ENCODE data around the gene TMEM140. TPM values are rescaled to one million over a fixed set of nuclear protein-coding genes. Genes with fewer than 3 reads are reported as not detected.
A peak's percentile ranks its signal among the peaks of the same experiment; 100 is the strongest.
"Not testable (repeated sequence)": the region's sequence is repeated elsewhere in the genome, so short reads cannot be mapped to it uniquely, and the experiment has no call there.

The TMEM140 gene
- total RNA-seq, 1 experiment from 2014 or later: 4.1 TPM

DNA sequence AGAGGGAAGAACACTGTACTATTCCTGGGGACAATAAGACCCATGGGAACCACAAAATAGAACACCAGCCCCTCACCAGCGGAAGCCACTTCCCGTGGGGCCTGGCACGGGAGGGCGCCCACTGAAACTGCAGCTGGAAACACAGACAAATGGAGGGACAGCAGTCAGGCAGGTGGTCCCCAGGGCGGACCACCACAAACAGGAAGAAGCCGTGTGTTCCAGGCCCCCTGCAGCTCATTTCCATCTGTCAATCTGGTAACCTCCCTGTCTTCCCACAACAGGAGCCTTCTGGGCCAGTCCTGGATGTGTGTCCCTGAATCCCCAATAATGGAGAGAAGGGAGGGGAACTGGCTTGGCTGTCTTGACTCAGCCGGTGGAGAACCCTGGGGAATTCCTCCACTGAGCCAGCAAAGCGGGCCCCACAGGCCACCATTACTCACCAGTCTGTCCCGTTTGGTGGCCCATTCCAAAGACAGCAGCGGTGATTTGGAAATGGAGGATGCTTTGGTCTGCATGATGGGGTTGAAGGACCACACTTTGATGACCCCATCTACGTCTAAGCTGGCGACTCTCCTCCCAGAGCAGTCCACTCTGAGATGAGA is 46.7 kb downstream of the TMEM140 start:
- no peak for DNase-seq (ENCODE audit: low spot score)

DNA sequence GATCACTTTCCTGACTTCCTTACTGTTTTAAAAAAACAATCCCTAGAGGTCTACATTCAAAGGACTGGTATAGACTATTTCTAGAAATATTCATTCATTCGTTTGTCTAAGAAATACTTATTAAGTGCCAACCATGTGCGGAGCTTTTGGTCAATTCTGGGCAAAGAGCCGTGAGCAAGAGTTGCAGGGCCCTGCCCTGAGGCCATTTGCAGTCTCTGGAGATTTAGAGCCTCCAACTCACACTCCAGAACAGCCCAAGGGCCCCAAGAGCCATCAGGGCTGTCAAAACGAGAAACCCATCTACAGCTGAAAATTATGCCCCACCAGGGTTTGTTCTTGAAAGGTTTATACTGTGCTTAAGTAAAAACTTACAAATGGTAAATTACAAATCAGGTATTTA is 47.3 kb downstream of the TMEM140 start:
- DNase-seq (ENCODE audit: low spot score): no peak

DNA sequence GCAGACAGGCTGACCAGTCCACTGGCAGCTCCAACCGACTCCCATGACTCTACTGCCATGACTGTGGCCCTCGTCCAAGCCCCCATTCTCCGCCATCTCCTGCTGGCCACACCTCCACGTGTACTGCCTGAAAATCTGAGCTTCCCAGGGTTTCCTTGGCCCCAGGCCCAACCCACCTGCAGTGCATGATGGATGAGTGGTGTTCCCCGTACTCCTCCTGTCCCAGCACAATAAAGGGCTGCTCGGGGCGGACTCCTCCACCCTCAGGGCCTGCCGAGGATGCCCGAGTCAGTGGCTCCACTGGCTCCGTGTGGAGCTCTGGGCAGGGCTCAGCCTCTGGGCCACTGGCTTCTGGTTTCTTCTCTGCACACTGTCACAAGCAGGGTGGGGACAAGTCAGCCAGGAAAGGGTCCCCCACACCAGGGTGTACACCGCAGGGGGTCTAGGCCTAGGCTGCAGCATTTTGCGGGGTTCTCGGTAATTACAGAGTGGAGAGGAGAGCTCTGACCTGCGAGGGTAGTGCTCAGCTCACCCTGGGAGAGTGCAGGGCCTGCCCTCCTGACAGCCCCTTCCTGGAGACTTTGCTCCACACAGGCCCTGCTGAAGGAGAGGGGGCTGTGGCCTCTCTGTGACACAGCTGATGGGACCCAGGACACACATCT is 48.2 kb downstream of the TMEM140 start:
- no peak for DNase-seq (ENCODE audit: low spot score)

DNA sequence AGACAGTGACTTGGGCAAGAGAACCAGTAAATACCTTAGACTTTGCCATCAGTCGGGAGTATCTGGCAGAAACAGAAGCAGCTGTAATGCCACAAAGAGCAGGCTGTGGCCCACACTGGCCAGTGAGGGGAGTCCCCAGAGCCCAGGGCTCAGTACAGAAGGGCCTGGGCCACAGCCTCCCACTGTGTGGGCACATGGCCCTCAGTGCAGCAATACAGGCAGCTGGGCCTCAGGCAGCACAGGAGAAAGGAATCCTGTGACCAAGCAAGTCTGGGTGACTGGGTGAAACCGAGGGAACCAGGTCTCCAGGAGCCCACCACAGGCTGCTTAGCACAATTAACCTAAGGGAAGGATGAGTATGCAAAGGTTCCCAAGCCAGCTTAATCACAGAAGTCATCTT is 49.5 kb downstream of the TMEM140 start:
- no peak for DNase-seq (ENCODE audit: low spot score)

DNA sequence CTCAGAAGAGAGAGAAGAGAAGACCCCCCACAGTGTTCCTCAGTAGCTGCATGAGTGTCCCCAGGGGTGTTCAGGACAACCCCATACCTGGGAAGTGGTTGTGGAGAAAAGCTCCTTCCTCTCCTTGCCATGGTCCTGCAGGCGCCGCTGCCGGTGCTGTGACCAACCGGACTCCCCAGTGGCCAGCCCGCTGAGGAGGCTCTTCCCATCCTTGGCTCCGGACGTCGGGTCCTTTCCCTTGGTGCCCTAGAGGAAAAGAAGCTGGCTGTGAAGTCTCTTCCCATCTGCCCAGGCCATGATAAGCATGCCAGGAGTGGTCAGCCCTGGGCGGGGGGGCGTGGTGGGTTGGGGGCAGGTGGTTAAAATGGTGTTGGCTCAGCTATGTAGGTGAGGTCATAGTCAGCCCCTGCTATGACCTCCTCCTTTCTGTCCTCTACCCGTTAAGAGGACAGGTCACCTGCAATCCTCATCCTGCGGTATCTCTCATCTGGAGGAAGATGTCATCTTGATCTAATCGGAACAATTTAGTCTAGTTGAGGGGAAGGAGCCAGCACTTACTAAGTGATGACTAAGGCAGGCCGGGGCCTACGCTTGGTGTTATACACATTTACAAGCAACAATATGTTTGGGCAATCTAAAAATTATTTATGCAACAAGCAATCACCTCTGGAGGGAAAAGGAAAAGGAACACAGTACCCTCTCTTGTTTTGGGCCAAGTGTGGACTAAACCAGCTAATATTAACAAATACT is 50.2 kb downstream of the TMEM140 start:
- DNase-seq (ENCODE audit: low spot score): no peak

DNA sequence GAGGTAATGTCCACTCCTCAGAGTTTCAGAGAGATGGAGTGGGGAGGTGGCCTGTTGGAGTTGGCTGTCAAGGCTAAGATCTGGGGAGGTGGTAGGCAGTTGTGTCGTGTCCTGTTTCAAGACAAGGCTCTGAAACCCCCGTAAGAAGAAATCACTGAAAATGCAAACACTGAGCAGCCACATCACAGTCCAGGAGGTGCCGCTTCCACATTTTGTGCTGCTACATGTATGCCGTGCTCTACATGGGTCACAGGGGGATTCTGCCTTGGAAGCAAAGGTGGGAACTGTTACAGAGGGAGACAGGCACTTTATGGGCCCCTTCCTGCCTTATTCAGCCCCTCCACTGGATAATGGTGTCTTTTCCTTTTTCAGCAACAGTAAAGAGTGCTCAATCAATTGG is 51.6 kb downstream of the TMEM140 start:
- DNase-seq (ENCODE audit: low spot score): no peak

DNA sequence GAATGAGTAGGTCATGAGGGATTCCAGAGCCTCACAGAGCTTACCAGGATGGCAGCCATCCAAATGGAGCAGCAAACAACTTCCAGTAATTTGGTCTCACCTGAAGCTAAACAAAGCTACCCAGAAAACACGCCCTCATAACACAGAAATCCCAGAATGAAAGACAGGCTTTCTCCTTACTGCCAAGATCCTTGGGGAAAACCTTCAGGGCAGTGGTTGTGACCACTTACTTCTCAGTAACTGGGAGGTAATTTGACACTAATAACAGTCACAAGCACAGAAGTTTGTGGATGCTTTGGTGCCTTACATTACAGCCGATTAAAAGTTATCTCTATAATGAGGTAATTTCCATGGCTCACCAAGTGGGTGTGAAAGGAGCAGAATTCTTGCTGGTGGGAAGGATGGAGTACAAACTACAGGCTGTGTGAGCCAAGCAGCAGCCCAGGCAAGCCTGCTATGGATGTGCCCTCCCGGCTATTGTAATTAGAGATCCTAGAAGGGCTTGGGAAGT is 53.0 kb downstream of the TMEM140 start:
- DNase-seq (ENCODE audit: low spot score): no peak

DNA sequence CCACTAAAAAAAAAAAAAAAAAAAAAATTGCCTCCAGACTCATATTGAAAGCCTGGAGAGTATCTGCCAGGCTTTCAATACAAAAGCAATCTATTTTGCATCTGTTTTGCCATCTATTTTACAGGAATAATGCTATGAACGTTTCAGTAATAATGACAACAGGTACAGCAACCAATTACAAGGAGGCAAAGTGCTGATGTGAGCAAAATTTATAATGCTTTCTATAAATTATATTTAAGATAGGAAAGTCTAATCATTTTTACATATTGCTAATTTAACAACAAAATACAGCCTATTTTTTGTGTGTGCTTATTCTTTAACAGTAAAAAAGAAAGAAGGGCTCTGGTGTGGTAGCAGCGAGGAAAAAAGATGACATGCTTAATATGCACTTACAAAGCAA is 53.5 kb downstream of the TMEM140 start:
- DNase-seq (ENCODE audit: low spot score): no peak

DNA sequence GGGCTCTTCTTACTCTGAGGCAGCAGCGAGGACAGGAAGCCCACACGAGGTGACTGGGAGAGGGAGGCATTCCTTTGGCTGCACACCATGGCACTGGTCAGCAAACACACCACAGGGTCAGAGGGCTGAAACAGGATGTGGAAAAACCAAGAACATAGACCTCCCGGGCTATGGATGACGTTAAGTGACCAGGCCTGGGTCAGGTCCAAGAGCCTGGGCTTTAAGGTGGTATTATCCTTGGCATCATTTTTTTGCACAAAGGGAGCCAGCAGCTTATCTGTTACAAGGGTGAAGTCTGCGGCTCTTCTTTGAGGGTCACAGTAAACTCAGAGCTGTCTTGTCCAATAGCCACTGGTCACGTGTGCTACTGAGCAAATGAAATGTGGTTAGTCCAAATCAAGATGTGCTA is 56.5 kb downstream of the TMEM140 start:
- no peak for DNase-seq (ENCODE audit: low spot score)

DNA sequence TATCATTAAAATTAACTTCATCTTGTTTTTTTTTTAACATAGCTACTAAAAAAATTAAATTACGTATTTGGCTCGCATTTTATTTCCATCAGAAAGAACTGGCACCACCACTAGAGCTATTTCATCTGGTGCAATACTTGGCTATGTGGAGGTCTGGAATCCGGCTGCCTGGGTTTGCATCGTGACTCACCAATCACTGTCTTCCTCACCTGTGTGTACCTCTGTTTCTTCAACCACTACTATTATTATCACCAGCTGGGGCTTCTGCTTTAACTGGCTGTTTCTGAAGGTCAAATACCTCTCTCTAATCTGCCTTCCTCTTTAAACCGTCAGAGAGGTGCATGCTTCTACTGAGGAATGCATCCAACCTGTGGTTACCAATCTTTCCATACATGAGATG is 57.0 kb downstream of the TMEM140 start:
- no peak for DNase-seq (ENCODE audit: low spot score)

DNA sequence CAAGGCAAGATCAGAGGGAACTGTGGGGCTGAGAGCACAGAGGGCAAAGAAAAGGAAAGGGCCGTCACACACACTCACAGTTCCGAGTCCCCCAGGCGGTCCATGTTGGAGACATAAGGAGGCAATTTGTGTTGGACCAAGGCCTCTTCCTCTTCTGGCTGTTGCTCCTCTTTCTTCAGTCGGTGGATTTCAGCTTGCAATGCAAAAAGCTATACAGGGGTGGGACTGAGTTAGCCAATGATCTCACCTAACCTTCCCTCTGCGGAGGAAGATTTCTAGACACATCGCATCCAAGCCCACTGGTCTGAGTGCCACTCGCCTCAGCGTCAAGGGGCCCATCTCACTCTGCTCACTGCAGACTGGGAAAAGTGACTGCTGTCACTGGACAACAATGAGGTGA is 58.0 kb downstream of the TMEM140 start:
- no peak for DNase-seq (ENCODE audit: low spot score)

DNA sequence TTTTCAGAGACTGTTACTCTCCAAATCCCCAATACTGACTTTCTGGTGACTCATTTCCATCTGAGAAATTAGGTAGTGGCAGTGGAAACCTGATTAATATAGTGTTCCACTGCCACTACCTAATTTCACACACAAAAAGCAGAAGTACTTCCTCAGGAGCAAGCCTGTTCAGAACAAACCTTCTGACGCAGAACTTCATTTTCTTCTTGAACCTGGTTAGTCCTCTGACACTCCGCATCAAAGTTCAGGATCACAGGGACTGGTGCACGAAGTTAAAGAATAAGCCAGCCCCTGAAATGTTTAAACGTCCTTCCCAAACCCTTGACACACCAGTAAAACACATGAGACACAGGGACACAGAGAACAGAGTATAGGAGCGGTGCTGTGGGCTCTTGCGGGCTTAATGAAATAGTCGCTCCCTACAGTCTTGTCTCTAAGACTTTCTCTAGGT is 59.1 kb downstream of the TMEM140 start:
- DNase-seq (ENCODE audit: low spot score): no peak

DNA sequence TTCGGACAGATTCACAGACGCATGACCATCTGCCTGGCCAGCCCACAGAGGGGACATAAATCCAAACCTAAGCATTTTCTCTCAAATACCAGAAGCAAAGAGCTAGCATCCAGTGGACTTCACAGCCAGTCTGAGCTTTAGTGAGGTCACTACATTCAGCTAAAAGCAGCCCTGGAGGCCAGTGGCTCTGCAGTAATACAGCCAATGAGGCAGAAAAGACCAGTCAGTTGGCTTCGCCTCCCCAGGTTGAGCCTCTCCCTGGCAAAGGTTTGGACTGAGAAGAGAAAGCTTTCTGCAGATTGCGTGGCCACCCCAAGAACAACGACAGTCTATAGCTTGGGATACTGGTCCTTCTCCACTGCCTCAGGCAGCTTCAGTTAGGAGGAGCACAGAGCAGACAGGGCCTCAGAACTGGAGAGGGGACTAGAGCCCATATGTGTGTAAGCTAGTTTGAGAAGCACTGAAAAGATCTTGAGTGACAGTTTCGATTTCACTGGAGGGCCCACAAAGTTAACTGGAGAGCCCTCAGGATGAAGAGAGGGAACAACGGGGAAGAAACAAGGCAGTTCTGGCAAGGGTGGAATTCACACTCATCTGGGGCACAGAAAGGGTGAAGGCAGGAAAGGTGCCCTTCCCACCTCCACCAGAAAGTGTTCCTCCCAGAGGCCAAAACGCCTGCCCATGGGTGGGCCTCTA is 59.7 kb downstream of the TMEM140 start:
- DNase-seq (ENCODE audit: low spot score): no peak

DNA sequence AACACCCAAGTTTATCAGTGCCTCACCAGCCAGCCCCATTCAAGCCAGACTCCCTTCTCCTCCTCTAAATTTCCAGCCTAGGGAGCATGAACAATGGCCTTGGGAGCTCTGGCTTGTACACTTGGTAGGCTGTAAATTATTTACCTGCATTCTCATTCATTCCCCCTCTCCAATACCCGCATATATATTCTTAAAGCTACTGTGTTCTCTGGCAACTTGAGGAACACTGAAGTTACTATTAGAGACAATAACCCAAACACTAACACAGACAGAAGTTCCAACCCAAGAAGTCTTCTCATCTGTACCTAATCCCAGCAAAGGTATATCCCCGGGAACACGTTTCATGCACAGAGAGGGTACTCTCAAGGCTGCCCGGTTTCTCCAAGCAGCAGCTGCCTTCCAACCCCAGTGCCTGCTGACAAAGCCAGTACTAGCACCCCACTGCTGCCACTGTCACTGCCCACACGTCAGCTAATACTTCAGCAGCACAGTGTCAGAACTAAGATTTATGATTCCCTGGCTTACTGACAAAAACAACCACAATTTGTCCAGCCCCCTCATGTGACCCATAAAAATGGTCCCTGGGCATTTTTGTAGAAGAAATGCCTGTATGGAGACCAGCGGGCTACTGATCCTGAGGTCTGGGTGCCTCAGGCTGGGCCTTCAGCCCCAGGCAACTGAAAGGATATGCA is 60.4 kb downstream of the TMEM140 start:
- DNase-seq (ENCODE audit: low spot score): no peak

DNA sequence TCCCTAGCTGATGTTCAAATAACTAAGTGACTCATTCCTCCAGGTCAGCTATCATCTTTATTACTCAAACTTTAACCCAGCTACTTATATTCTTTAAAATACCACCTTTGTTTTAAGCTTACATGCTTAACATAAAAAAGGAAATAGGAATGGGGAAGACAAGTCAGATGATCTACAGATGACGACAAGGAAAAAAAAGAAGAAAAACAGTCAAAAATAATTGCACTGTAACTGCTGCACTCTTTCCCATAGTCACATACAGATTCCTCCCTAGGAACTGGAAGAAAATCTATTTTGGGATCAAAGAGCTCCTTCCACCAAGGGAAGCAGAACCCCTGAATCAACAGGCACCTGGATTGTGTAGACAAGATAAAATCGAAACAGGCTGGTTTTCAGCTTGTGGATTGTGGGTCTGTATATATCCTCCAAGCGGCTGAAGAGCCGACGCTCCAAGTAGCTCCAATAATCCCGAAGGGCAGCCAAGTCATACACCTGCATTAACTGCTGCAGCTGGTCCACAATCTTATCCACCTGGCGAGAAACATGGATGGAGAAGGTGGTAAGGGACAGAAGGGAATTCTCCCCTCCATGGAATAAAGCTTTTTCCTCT is 61.5 kb downstream of the TMEM140 start:
- DNase-seq (ENCODE audit: low spot score): no peak

DNA sequence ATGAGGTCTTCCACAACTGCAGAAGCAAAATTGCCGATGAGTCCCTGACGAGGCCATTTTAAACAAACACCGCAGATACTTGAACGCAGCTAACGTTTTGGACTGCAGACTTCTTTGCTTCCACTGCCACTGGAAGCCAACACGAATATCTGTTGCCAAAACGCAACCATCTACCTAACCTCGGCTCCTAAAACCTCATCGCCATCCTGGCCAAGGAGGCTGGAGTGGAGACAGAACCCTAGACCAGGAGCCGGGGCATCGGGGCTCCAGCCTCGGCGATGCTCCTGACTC is 63.0 kb downstream of the TMEM140 start:
- DNase-seq (ENCODE audit: low spot score): no peak

DNA sequence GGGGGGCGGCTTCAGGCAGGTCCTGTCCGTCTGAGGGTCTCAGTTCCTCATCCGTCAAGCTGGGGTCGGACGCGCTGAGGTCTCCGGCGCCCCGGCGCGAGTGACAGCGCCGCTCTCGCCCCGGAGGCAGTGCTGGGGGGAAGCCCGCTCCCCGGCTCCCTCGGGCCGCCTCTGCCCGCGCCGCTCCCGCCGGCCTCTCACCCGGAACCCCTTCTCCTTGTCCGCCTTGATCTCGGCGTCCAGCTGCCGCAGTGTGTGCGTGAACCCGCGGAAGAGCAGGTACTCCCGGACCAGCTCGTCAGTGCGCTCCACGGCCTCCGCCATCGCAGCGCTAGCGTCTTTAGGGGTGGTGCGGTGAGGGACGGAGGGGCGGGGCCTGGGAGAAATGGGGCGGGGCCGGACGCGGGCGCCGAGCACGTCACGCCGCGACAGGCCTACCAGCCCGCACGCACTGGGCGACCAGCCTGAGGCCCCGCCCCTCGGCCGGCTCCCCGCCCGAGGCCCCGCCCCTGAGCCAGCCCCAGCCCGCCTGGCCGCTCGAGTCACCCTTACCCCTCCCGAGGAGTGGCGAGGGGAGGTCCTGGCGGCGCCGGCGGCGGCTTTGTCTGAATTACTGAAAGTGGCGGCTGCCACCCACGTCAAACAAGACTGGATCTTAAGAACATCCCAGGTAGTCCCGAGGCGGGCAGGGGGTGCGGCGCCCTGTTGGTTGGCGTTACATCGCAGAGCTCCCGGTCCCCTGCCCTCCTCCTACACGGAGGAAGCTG is 63.5 kb downstream of the TMEM140 start, which contains the start of gene WDR91:
TSS of gene WDR91 (minus strand) at position 348 of the 767 bp plus-strand sequence. CDS start at position 324, 24 bp downstream.
- DNase-seq (ENCODE audit: low spot score): peak; percentile 96

DNA sequence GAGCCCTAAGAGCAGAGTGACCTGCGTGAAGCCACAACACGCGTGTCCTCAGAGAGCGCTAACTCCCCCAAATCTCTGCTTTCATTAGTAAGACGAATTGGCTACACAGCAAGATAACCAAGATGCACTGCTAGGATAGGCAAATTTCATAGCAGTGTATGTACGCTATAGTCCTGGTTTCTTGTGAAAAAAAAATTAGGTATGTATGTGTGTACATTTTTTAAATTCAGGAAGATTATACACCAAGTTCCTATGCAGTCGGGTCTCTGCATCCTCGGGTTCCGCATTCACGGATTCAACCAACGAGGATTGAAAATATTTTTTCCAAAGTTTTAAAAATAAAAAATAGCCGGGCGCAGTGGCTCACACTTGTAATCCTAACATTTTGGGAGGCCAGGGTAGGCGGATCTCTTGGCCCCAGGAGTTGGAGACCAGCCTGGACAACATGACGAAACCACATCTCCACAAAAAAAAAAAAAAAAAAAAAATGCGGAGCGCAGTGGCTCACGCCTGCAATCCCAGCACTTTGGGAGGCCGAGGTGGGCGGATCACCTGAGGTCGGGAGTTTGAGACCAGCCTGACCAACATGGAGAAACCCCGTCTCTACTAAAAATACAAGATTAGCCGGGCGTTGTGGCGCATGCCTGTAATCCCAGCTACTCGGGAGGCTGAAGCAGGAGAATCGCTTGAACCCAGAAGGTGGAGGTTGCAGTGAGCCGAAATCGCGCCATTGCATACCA is 64.2 kb downstream of the TMEM140 start:
- DNase-seq (ENCODE audit: low spot score): not testable (repeated sequence)

DNA sequence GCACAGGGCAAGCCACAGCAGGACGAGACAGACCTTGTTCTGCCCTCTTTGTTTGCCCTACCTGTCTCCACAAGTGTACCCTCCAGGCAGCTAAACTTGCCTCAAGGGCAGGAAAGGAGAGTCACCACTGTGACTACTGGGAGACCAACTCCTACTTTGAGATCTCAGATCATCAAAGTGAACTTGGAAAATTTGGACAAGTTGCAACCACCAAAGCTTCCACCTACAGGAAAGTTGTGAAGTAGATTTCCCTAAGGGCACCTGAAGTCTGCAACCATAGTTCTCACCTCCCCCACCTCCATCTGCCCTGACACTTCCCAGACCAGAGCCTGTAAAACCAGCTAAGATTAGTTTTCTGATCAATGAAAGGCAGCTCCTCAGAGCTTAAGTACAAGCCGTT is 66.0 kb downstream of the TMEM140 start:
- no peak for DNase-seq (ENCODE audit: low spot score)

DNA sequence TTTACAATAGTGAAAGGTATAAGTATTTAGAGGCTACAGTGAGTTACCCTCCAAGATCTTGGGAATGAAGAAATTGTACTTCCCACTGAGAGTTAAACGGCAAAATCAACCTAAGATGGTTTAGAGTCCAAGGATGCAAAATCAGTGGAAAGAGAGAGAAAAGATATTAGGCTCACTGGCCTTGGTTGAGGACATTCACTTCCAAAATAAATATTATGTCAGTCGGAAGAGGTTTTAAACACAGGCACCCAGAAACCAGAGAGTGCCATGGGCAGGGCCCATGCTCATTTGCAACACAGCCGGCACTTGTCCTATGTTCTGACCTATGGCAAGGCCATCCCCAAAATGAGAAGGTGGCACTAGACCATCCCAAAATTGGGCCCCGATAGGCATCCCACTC is 67.3 kb downstream of the TMEM140 start:
- no peak for DNase-seq (ENCODE audit: low spot score)

All from HT-29 (cell line).